ENCODE results near the gene HOXD10. TPM values are rescaled to one million over a fixed set of nuclear protein-coding genes. Genes with fewer than 3 reads are reported as not detected.

HOXD10 gene
- total and polyA plus RNA-seq, 4 donors: 0.05 to 0.54 TPM; not detected in 2

DNA sequence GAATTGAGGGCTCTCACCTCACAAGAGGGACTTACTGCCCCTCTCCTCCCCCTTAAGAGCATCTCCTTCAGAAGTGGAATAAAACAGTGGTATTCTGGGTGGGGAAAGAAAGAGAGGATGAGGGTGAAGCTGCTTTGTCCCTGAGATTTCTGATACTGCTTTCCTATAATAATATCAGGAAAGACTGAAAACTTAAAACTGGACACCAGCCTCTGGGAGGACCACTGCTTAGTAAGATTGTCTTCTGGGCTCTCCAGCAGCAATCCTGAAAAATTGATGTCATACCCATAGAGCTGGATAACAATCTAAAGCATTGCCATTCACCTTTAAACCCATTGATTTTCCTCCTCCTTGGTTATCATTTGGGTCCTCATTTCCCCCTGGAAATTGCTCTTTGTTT lies 30.1 kb downstream of the HOXD10 start:
- H3K36me3 ChIP-seq (ENCODE audit: control insufficient read depth in 4 of 4, insufficient read depth in 4 of 4, low read length in 4 of 4): no peaks in the 10 kb centered on the region
- DNase-seq (no peak), ATAC-seq (ENCODE audit: insufficient read depth, low FRiP score) (no peak)
- H3K27me3 ChIP-seq (ENCODE audit: control insufficient read depth in 3 of 3, insufficient read depth in 3 of 3, low read length in 2 of 3): peaks cover 16 to 96% (median 92%) of the 10 kb centered on the region in 3 donors
- no peak overlapping the region for H3K4me3 ChIP-seq
- H3K27ac ChIP-seq (ENCODE audit: low read depth in 1 of 2, low read length in 1 of 2): no peak overlapping the region
- TF ChIP-seq CTCF (IDR thresholded peaks at IDR 0.05; ENCODE audit: control extremely low read depth, extremely low read depth): no peak
- no peak overlapping the region for H3K9ac ChIP-seq (ENCODE audit: insufficient read depth in 1 of 2, low read length in 2 of 2)
- H3K4me1 ChIP-seq (ENCODE audit: control insufficient read depth in 5 of 5, insufficient read depth in 5 of 5, low read length in 5 of 5): peaks cover 0 to 3% (median 0%) of the 10 kb centered on the region in 5 donors
- peaks cover 0 to 7% (median 0%) of the 10 kb centered on the region in 4 donors for H3K9me3 ChIP-seq (ENCODE audit: control insufficient read depth in 4 of 4, insufficient read depth in 3 of 4, low read length in 3 of 4)

DNA sequence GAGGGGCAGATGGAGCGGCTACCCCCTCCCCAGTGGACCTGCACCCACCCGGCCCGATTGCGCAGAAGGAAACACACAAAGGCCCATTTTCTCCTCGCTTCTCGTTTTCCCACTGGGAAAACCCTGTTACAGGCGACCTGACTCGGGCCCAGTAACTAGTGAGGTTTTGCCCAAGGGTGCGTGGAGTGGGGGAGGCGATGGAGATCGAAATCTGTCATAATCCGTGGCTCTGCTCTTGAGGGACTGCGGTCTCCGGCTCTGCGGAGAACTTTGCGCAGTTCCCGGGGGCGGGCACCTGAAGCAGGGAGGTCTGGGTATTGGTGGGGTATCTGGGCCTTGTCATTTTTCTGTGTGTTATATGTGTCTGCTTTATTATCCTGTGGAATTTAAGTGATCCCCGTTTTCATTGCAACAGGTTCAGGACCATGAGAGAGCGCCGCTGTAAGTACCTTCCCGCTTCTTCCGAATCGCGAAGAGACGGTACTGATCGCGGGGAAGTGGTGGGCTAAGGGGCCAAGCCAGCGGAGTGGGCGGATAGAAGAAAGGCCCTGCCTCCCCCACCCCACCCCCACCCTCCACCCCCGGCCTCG lies 30.7 kb downstream of the HOXD10 start:
- peaks cover 0 to 7% (median 0%) of the 10 kb centered on the region in 4 donors for H3K9me3 ChIP-seq (ENCODE audit: control insufficient read depth in 4 of 4, insufficient read depth in 3 of 4, low read length in 3 of 4)
- H3K36me3 ChIP-seq (ENCODE audit: control insufficient read depth in 4 of 4, insufficient read depth in 4 of 4, low read length in 4 of 4): no peaks in the 10 kb centered on the region
- peaks cover 23 to 95% (median 88%) of the 10 kb centered on the region in 3 donors for H3K27me3 ChIP-seq (ENCODE audit: control insufficient read depth in 3 of 3, insufficient read depth in 3 of 3, low read length in 2 of 3)
- peaks cover 0 to 6% (median 0%) of the 10 kb centered on the region in 5 donors for H3K4me1 ChIP-seq (ENCODE audit: control insufficient read depth in 5 of 5, insufficient read depth in 5 of 5, low read length in 5 of 5)
- ATAC-seq (ENCODE audit: insufficient read depth, low FRiP score) (no peak), DNase-seq (no peak)
- no peak for TF ChIP-seq CTCF (IDR thresholded peaks at IDR 0.05; ENCODE audit: control extremely low read depth, extremely low read depth)
- 14 to 18% methylated on average over 30 to 32 of the region's 32 CpGs for WGBS, 2 donors
- no peak overlapping the region for H3K9ac ChIP-seq (ENCODE audit: insufficient read depth in 1 of 2, low read length in 2 of 2)
- no peak overlapping the region for H3K4me3 ChIP-seq
- no peak overlapping the region for H3K27ac ChIP-seq (ENCODE audit: low read depth in 1 of 2, low read length in 1 of 2)

DNA sequence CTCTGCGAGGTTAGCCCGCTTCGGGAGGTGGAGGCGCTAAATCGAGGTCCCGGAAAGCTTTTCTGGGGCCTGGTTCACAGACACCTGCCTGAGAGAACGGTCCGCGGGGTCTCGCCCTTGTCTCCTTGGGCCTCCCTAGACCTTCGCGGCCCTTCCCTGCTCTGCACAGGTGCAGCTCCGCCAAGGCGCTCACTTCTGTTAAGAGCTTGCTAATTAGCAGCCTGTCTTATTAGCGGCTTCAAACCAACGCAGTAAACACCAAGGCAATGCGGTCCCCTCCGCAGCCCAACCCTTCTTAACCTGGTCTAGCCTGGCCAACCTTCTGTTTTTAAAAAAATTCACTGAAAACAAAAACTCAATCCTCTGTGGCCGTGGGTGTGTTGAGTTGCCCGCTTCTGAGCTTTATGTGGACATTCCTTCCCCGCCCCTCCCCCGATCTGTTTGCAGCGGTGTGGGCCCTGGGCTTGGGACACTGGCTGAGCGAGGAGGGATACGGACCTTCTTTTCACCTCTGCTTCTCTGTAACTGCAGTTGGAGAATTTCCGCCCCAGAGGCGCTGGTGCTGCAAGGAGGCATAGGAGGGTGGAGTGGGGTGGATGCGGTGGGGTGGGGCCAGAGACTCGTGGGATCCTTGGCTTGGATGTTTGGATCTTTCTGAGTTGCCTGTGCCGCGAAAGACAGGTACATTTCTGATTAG lies 31.4 kb downstream of the HOXD10 start:
- 10 to 14% methylated on average over 27 to 31 of the region's 31 CpGs for WGBS, 2 donors
- Histone ChIP-seq H3K27me3 (ENCODE audit: control insufficient read depth in 3 of 3, insufficient read depth in 3 of 3, low read length in 2 of 3) (peaks cover 29 to 95% (median 89%) of the 10 kb centered on the region in 3 donors), H3K9me3 (ENCODE audit: control insufficient read depth in 4 of 4, insufficient read depth in 3 of 4, low read length in 3 of 4) (peaks cover 0 to 10% (median 0%) of the 10 kb centered on the region in 4 donors), H3K4me3 (no peak overlapping the region), H3K27ac (ENCODE audit: low read depth in 1 of 2, low read length in 1 of 2) (no peak overlapping the region), H3K4me1 (ENCODE audit: control insufficient read depth in 5 of 5, insufficient read depth in 5 of 5, low read length in 5 of 5) (peaks cover 0 to 7% (median 0%) of the 10 kb centered on the region in 5 donors), H3K9ac (ENCODE audit: insufficient read depth in 1 of 2, low read length in 2 of 2) (no peak overlapping the region), H3K36me3 (ENCODE audit: control insufficient read depth in 4 of 4, insufficient read depth in 4 of 4, low read length in 4 of 4) (no peaks in the 10 kb centered on the region)
- DNase-seq (peak in 1 of 3 donors; percentile 10), ATAC-seq (ENCODE audit: insufficient read depth, low FRiP score) (no peak)
- TF ChIP-seq CTCF (IDR thresholded peaks at IDR 0.05; ENCODE audit: control extremely low read depth, extremely low read depth): no peak
